Gastrocnemius medialis (tissue), 4 donors: ENCODE measurements around the gene TWIST2. TPM values are rescaled to one million over a fixed set of nuclear protein-coding genes. Genes with fewer than 3 reads are reported as not detected.

Source experiments
- ATAC-seq, 2 donors: fragments of 150-250 bp; one replicate each; pipeline ENCODE4 v1.9.1; 2016
- DNase-seq, 2 donors: peaks; one replicate each; pipeline ENCODE4 v3.0.0-alpha.2; 2019
- H3K27ac ChIP-seq, 4 donors: fragments of 200-600 bp; sonication (generic); 1 replicate in 1 of 4; 2 replicates in 3 of 4; pipeline ENCODE4 v1.5.1; 2016 to 2018; ENCODE audit warnings: mild to moderate bottlenecking in 2 of 4, moderate library complexity in 1 of 4
- H3K27me3 ChIP-seq, 3 donors: fragments of 200-600 bp; sonication (generic) in 2 of 3; 1 replicate in 1 of 3; 2 replicates in 2 of 3; pipeline versions ENCODE4 v1.5.1 to v1.6.0; 2016 to 2019; ENCODE audit warnings: mild to moderate bottlenecking in 1 of 3, moderate library complexity in 1 of 3
- H3K36me3 ChIP-seq, 2 donors: fragments of 200-600 bp; sonication (generic) in 1 of 2; one replicate each; pipeline ENCODE4 v1.5.1; 2017 to 2018
- H3K4me1 ChIP-seq, 2 donors: fragments of 200-600 bp; sonication (generic) in 1 of 2; one replicate each; pipeline ENCODE4 v1.5.1; 2016 to 2017; ENCODE audit warnings: mild to moderate bottlenecking in 2 of 2
- H3K4me3 ChIP-seq, 4 donors: fragments of 200-600 bp; sonication (generic) in 3 of 4; 1 replicate in 1 of 4; 2 replicates in 3 of 4; pipeline ENCODE4 v1.5.1; 2016 to 2019; ENCODE audit warnings: mild to moderate bottlenecking in 2 of 4
- H3K9me3 ChIP-seq, 3 donors: fragments of 200-600 bp; sonication (generic) in 2 of 3; 1 replicate in 1 of 3; 2 replicates in 2 of 3; pipeline ENCODE4 v1.5.1; 2016 to 2019
- CTCF ChIP-seq, 5 experiments: fragments of 450-650 bp in 3 of 5; fragments of 200-600 bp in 2 of 5; sonication (generic) in 2 of 5; IDR thresholded peaks in 4 of 5; conservative IDR thresholded peaks in 1 of 5; 1 replicate in 4 of 5; 2 replicates in 1 of 5; pipeline ENCODE4 v1.5.1; 2016 to 2019; ENCODE audit warnings: antibody characterized with exemption in 5 of 5, mild to moderate bottlenecking in 3 of 5, moderate library complexity in 3 of 5
- POLR2A ChIP-seq, 2 donors: fragments of 450-650 bp; IDR thresholded peaks; one replicate each; pipeline ENCODE4 v1.6.1; 2017; ENCODE audit warnings: antibody characterized with exemption in 2 of 2, mild to moderate bottlenecking in 2 of 2, moderate library complexity in 2 of 2
- in situ Hi-C, 4 donors: fragments of 200-750 bp; cut with MboI; loops; one replicate each; pipeline versions ENCODE4 v1.15.0 to v1.8.0; 2017; ENCODE audit warnings: low sequenced_read_pairs in 4 of 4
- intact Hi-C: fragments of 100-400 bp; cut with DNase I; formaldehyde crosslinking; loops from one replicate; pipeline ENCODE4 v1.15.1; 2023; ENCODE audit warnings: low total_unique reads
- total RNA-seq, 4 donors: library from RNA; depleted of rRNA; stranded (reverse); fragments of >200 nt; gene quantifications; one replicate each; pipeline versions ENCODE4 v1.1.0 to v1.2.3, GENCODE V29; 2016

TWIST2 gene
- total RNA-seq, 4 donors from 2014 or later, result 1.9 to 9.3 (median 2.2) TPM

GRCh38 chr2:238879043-238879442 lies 31.2 kb downstream of the TWIST2 start:
- DNase-seq (no peak), ATAC-seq (no peak)
- no peak for TF ChIP-seq POLR2A (IDR thresholded peaks at IDR 0.05)
- TF ChIP-seq CTCF (IDR thresholded peaks at IDR 0.05 in 4 of 5, conservative IDR thresholded peaks at IDR 0.05 in 1 of 5), result no peak
- Histone ChIP-seq H3K4me1 (no peaks in the 10 kb centered on the region), H3K36me3 (no peaks in the 10 kb centered on the region), H3K27me3 (peaks cover 0 to 17% (median 3%) of the 10 kb centered on the region in 3 donors), H3K27ac (no peak overlapping the region), H3K4me3 (no peak overlapping the region), H3K9me3 (no peaks in the 10 kb centered on the region)
- intact Hi-C loops (no loop called here), in situ Hi-C loops (no loop called here)

- Histone ChIP-seq H3K9me3 (no peaks in the 10 kb centered on the region), H3K4me3 (no peak overlapping the region), H3K27me3 (peaks cover 0 to 18% (median 7%) of the 10 kb centered on the region in 3 donors), H3K36me3 (no peaks in the 10 kb centered on the region), H3K4me1 (no peaks in the 10 kb centered on the region), H3K27ac (no peak overlapping the region)
- ATAC-seq (no peak), DNase-seq (no peak)
- in situ Hi-C loops (no loop called here), intact Hi-C loops (no loop called here)
- TF ChIP-seq CTCF (IDR thresholded peaks at IDR 0.05 in 4 of 5, conservative IDR thresholded peaks at IDR 0.05 in 1 of 5) (no peak), POLR2A (IDR thresholded peaks at IDR 0.05) (no peak)
Measured at GRCh38 chr2:238879621-238880377, 31.9 kb downstream of the TWIST2 start.

- no peaks in the 10 kb centered on the region for H3K36me3 ChIP-seq
- H3K4me3 ChIP-seq, result no peak overlapping the region
- no peak overlapping the region for H3K27ac ChIP-seq
- ATAC-seq (no peak), DNase-seq (no peak)
- intact Hi-C loops (no loop called here), in situ Hi-C loops (no loop called here)
- peaks cover 0 to 12% (median 8%) of the 10 kb centered on the region in 3 donors for H3K27me3 ChIP-seq
- no peaks in the 10 kb centered on the region for H3K9me3 ChIP-seq
- no peaks in the 10 kb centered on the region for H3K4me1 ChIP-seq
- TF ChIP-seq CTCF (IDR thresholded peaks at IDR 0.05 in 4 of 5, conservative IDR thresholded peaks at IDR 0.05 in 1 of 5) (no peak), POLR2A (IDR thresholded peaks at IDR 0.05) (no peak)
Measured at GRCh38 chr2:238881353-238882081, 33.6 kb downstream of the TWIST2 start.

- no peak overlapping the region for H3K4me3 ChIP-seq
- no peaks in the 10 kb centered on the region for H3K36me3 ChIP-seq
- peaks cover 0 to 9% (median 8%) of the 10 kb centered on the region in 3 donors for H3K27me3 ChIP-seq
- no peak for DNase-seq
- intact Hi-C loops (no loop called here), in situ Hi-C loops (no loop called here)
- H3K4me1 ChIP-seq, result no peaks in the 10 kb centered on the region
- TF ChIP-seq CTCF (IDR thresholded peaks at IDR 0.05 in 4 of 5, conservative IDR thresholded peaks at IDR 0.05 in 1 of 5) (no peak), POLR2A (IDR thresholded peaks at IDR 0.05) (no peak)
- H3K27ac ChIP-seq, result no peak overlapping the region
- no peak for ATAC-seq
- no peaks in the 10 kb centered on the region for H3K9me3 ChIP-seq
Measured at GRCh38 chr2:238882082-238882755, 34.3 kb downstream of the TWIST2 start.
